K562 (cell line): ENCODE measurements around the gene SEC14L2. TPM values are rescaled to one million over a fixed set of nuclear protein-coding genes. Genes with fewer than 3 reads are reported as not detected.
A peak's percentile ranks its signal among the peaks of the same experiment; 100 is the strongest.

Experiments used
- CC2D1A ChIP-seq: fragments of 450-650 bp; IDR thresholded peaks from 2 replicates; pipeline ENCODE4 v1.6.1; 2017; ENCODE audit warnings: mild to moderate bottlenecking
- CHD2 ChIP-seq: IDR thresholded peaks from 2 replicates; pipeline ENCODE4 v1.6.1; 2011; ENCODE audit warnings: low read depth, low read length
- CTBP1 ChIP-seq: fragments of 450-650 bp; IDR thresholded peaks from 2 replicates; pipeline ENCODE4 v1.6.1; 2016; ENCODE audit warnings: borderline replicate concordance
- GABPA ChIP-seq: fragments of 200-800 bp; sonication (Bioruptor generic); conservative IDR thresholded peaks from 2 replicates; pipeline ENCODE4 v1.6.1; 2016; ENCODE audit warnings: low read depth, missing genetic modification characterization, missing compliant biosample characterization
- HDAC6 ChIP-seq: IDR thresholded peaks from 2 replicates; pipeline ENCODE4 v1.6.1; 2012; ENCODE audit warnings: low read depth, mild to moderate bottlenecking, control low read depth, inconsistent platforms, low read length, moderate library complexity
- HMG20B ChIP-seq: fragments of 250-450 bp; sonication (Bioruptor Pico); IDR thresholded peaks from 2 replicates; pipeline ENCODE4 v1.5.0; 2021; ENCODE audit warnings: mild to moderate bottlenecking
- IRF9 ChIP-seq: fragments of 450-650 bp; IDR thresholded peaks from 2 replicates; pipeline ENCODE4 v1.6.1; 2016; ENCODE audit warnings: missing biosample characterization, missing genetic modification characterization
- KDM1A ChIP-seq, 2 experiments: fragments of 450-650 bp; IDR thresholded peaks; 2 replicates each; pipeline ENCODE4 v1.6.1; 2016; ENCODE audit warnings: mild to moderate bottlenecking in 2 of 2
- NR2C2 ChIP-seq, 2 experiments: fragments of 200-800 bp in 1 of 2; sonication (Bioruptor generic) in 1 of 2; sonication (generic) in 1 of 2; formaldehyde crosslinking in 1 of 2; IDR thresholded peaks; 2 replicates each; pipeline versions ENCODE4 v1.6.1 to v1.8.0; 2016 to 2022; ENCODE audit warnings: mild to moderate bottlenecking in 1 of 2, missing compliant biosample characterization in 1 of 2, missing genetic modification characterization in 1 of 2, missing genetic modification reagents in 1 of 2
- SIRT6 ChIP-seq: IDR thresholded peaks from one replicate; pipeline ENCODE4 v1.6.1; 2012; ENCODE audit warnings: low read depth, mild to moderate bottlenecking, control low read depth, inconsistent platforms, low read length, moderate library complexity
- SMAD2 ChIP-seq: fragments of 150-350 bp; IDR thresholded peaks from 2 replicates; pipeline ENCODE4 v1.6.1; 2014; ENCODE audit warnings: low read depth, mild to moderate bottlenecking, low read length
- TCFL5 ChIP-seq: fragments of 250-450 bp; sonication (Bioruptor Pico); conservative IDR thresholded peaks from 2 replicates; pipeline ENCODE4 v1.6.1; 2021; ENCODE audit warnings: mild to moderate bottlenecking, moderate library complexity, matching md5 sums
- THAP7 ChIP-seq: fragments of 250-450 bp; sonication (Bioruptor Pico); IDR thresholded peaks from 2 replicates; pipeline ENCODE4 v1.5.0; 2021
- ZNF644 ChIP-seq: fragments of 200-800 bp; sonication (Bioruptor generic); IDR thresholded peaks from 2 replicates; pipeline ENCODE4 v1.6.1; 2016; ENCODE audit warnings: low read depth, missing genetic modification characterization, missing compliant biosample characterization
- ZNF778 ChIP-seq: fragments of 450-650 bp; formaldehyde crosslinking; IDR thresholded peaks from 2 replicates; pipeline ENCODE4 v1.4.0; 2020; ENCODE audit warnings: mild to moderate bottlenecking, moderate library complexity
- polyA plus RNA-seq, 8 experiments: library from polyadenylated mRNA; depleted of rRNA in 4 of 8; stranded (reverse) in 5 of 8; unstranded in 3 of 8; fragments of >200 nt; fragmentation: Nextera tagmentation in 2 of 8; fragmentation: Illumina TruSeq in 1 of 8; extraction: Ambion mirVana in 2 of 8; extraction: Trizol in 1 of 8; gene quantifications; 2 replicates each; pipeline versions ENCODE4 v1.2.1 to v1.2.3, GENCODE V29; 2011 to 2014; ENCODE audit warnings: inconsistent platforms in 1 of 8, missing spikeins in 1 of 8
- total RNA-seq, 7 experiments: library from RNA; depleted of rRNA in 6 of 7; stranded (reverse); fragments of >200 nt in 6 of 7; fragmentation: Illumina TruSeq in 2 of 7; extraction: Trizol in 2 of 7; gene quantifications; 2 replicates each; pipeline versions ENCODE4 v1.2.1 to v1.2.3, GENCODE V29; 2011 to 2021; ENCODE audit warnings: low replicate concordance in 1 of 7
- TF ChIP-seq, protein P1 (sequence below): fragments of 150-350 bp; conservative IDR thresholded peaks from 2 replicates; pipeline ENCODE4 v1.6.1; 2014; ENCODE audit warnings: low read length
- TF ChIP-seq, protein P2 (sequence below): fragments of 250-450 bp; sonication (Bioruptor Pico); IDR thresholded peaks from 2 replicates; pipeline ENCODE4 v1.5.0; 2020; ENCODE audit warnings: mild to moderate bottlenecking, borderline replicate concordance
- TF ChIP-seq, protein P3 (sequence below): sonication (generic); formaldehyde crosslinking; IDR thresholded peaks from 2 replicates; pipeline ENCODE4 v1.8.1; 2022; ENCODE audit warnings: missing genetic modification reagents
- TF ChIP-seq, protein P4 (sequence below): IDR thresholded peaks from 2 replicates; pipeline ENCODE4 v1.6.1; 2016; ENCODE audit warnings: missing genetic modification characterization, missing compliant biosample characterization

SEC14L2 gene
- total and polyA plus RNA-seq, 9 of the 15 experiments (the other 6 are each of a cell fraction or from before 2014, with no cell fraction given): 0.03 to 0.17 (median 0.10) TPM

DNA sequence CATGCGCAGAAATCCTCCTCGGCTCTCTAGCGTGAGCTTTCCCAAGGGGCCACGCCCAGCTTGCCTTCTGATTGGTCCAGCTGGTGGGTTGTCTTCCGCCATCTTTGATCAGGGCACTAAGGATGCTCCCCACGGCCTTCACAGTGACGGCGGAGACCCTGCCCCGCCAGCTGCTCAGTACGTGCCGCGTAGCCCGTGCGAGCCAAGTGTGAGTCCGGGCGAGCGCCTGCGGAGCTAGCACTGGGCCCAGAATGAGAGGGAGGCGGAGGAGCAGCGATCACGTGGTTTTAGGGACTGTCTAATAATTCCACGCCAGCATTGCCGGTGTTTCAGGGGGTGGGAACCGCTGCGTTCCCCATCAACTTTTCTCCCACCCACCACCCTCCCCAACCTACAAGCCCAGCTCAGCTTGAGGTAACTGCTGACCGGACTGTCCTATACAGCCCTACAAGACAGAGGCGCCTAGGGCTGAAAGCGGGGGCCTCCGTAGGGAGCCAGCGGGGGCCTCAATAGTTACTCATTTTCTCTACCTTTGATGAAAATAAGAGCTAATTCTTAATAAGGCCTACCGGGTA lies 27.2 kb downstream of the SEC14L2 start (continued):
- TF ChIP-seq SIRT6 (no peak), HMG20B (no peak), IRF9 (tag) (no peak), THAP7 (CRISPR knock-in tag) (no peak), KDM1A (IDR thresholded peaks at IDR 0.05) (no peak), CC2D1A (no peak), ZNF778 (CRISPR knock-in tag) (no peak), ZNF644 (tag) (no peak), TCFL5 (CRISPR knock-in tag) (no peak), SMAD2 (no peak), HDAC6 (no peak), CHD2 (no peak), NR2C2 (CRISPR knock-in tag; IDR thresholded peaks at IDR 0.05) (no peak; the same call in 1 of the 2 replicates), NR2C2 (tag; IDR thresholded peaks at IDR 0.05) (peak; percentile 82), CTBP1 (peak; percentile 75; the same call in 1 of the 2 replicates), GABPA (peak; percentile 48)
- TF ChIP-seq, protein P1, sequence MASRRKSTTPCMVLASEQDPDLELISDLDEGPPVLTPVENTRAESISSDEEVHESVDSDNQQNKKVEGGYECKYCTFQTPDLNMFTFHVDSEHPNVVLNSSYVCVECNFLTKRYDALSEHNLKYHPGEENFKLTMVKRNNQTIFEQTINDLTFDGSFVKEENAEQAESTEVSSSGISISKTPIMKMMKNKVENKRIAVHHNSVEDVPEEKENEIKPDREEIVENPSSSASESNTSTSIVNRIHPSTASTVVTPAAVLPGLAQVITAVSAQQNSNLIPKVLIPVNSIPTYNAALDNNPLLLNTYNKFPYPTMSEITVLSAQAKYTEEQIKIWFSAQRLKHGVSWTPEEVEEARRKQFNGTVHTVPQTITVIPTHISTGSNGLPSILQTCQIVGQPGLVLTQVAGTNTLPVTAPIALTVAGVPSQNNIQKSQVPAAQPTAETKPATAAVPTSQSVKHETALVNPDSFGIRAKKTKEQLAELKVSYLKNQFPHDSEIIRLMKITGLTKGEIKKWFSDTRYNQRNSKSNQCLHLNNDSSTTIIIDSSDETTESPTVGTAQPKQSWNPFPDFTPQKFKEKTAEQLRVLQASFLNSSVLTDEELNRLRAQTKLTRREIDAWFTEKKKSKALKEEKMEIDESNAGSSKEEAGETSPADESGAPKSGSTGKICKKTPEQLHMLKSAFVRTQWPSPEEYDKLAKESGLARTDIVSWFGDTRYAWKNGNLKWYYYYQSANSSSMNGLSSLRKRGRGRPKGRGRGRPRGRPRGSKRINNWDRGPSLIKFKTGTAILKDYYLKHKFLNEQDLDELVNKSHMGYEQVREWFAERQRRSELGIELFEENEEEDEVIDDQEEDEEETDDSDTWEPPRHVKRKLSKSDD: no peak
- TF ChIP-seq, protein P2, sequence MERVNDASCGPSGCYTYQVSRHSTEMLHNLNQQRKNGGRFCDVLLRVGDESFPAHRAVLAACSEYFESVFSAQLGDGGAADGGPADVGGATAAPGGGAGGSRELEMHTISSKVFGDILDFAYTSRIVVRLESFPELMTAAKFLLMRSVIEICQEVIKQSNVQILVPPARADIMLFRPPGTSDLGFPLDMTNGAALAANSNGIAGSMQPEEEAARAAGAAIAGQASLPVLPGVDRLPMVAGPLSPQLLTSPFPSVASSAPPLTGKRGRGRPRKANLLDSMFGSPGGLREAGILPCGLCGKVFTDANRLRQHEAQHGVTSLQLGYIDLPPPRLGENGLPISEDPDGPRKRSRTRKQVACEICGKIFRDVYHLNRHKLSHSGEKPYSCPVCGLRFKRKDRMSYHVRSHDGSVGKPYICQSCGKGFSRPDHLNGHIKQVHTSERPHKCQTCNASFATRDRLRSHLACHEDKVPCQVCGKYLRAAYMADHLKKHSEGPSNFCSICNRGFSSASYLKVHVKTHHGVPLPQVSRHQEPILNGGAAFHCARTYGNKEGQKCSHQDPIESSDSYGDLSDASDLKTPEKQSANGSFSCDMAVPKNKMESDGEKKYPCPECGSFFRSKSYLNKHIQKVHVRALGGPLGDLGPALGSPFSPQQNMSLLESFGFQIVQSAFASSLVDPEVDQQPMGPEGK: no peak
- TF ChIP-seq, protein P3, sequence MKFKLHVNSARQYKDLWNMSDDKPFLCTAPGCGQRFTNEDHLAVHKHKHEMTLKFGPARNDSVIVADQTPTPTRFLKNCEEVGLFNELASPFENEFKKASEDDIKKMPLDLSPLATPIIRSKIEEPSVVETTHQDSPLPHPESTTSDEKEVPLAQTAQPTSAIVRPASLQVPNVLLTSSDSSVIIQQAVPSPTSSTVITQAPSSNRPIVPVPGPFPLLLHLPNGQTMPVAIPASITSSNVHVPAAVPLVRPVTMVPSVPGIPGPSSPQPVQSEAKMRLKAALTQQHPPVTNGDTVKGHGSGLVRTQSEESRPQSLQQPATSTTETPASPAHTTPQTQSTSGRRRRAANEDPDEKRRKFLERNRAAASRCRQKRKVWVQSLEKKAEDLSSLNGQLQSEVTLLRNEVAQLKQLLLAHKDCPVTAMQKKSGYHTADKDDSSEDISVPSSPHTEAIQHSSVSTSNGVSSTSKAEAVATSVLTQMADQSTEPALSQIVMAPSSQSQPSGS (CRISPR knock-in tag): no peak
- TF ChIP-seq, protein P4, sequence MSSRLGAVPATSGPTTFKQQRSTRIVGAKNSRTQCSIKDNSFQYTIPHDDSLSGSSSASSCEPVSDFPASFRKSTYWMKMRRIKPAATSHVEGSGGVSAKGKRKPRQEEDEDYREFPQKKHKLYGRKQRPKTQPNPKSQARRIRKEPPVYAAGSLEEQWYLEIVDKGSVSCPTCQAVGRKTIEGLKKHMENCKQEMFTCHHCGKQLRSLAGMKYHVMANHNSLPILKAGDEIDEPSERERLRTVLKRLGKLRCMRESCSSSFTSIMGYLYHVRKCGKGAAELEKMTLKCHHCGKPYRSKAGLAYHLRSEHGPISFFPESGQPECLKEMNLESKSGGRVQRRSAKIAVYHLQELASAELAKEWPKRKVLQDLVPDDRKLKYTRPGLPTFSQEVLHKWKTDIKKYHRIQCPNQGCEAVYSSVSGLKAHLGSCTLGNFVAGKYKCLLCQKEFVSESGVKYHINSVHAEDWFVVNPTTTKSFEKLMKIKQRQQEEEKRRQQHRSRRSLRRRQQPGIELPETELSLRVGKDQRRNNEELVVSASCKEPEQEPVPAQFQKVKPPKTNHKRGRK: no peak
